HG02870 (cell line): Measurements from ENCODE around the gene CYP20A1.
"Not testable (repeated sequence)": the region's sequence is repeated elsewhere in the genome, so short reads cannot be mapped to it uniquely, and the experiment has no call there.

ENCODE experiments used
- ATAC-seq: cut with Tn5 transposase; IDR thresholded peaks from one replicate; pipeline ENCODE4 v1.9.1; 2021; ENCODE audit warnings: mild to moderate bottlenecking, moderate library complexity; ENCODE audit not compliant: unreplicated experiment

Gene CYP20A1

GRCh38 chr2:203238704-203239526, at the start of gene CYP20A1:
Gene CYP20A1, plus strand, starts transcription at chr2:203239018. Its CDS starts 45 bp downstream, at chr2:203239063.
- peak; percentile 85 for ATAC-seq

GRCh38 chr2:203190547-203190946, 48.3 kb upstream of the CYP20A1 start:
- not testable (repeated sequence) for ATAC-seq

- not testable (repeated sequence) for ATAC-seq
Measured at GRCh38 chr2:203191026-203191425, 47.8 kb upstream of the CYP20A1 start.

GRCh38 chr2:203191961-203192360, 46.9 kb upstream of the CYP20A1 start:
- no peak for ATAC-seq

- no peak for ATAC-seq
Measured at GRCh38 chr2:203195331-203196036, 43.3 kb upstream of the CYP20A1 start.

- no peak for ATAC-seq
Measured at GRCh38 chr2:203200866-203201265, 38.0 kb upstream of the CYP20A1 start.

GRCh38 chr2:203201426-203201825, 37.4 kb upstream of the CYP20A1 start:
- no peak for ATAC-seq

- no peak for ATAC-seq
Measured at GRCh38 chr2:203209538-203209937, 29.3 kb upstream of the CYP20A1 start.

GRCh38 chr2:203225423-203226039, 13.3 kb upstream of the CYP20A1 start:
- ATAC-seq, result no peak

- ATAC-seq, result not testable (repeated sequence)
Measured at GRCh38 chr2:203229674-203230073, 9.1 kb upstream of the CYP20A1 start.

- ATAC-seq, result no peak
Measured at GRCh38 chr2:203237346-203238238, 1.2 kb upstream of the CYP20A1 start.

GRCh38 chr2:203238292-203238703, 520 bp upstream of the CYP20A1 start:
- ATAC-seq, result no peak

GRCh38 chr2:203240491-203240890, 1.7 kb downstream of the CYP20A1 start:
- ATAC-seq, result no peak

GRCh38 chr2:203242518-203242917, 3.7 kb downstream of the CYP20A1 start:
- ATAC-seq, result no peak

GRCh38 chr2:203246646-203247045, 7.8 kb downstream of the CYP20A1 start:
- no peak for ATAC-seq

GRCh38 chr2:203252818-203253217, 14.0 kb downstream of the CYP20A1 start:
- no peak for ATAC-seq

- ATAC-seq, result not testable (repeated sequence)
Measured at GRCh38 chr2:203253422-203254095, 14.7 kb downstream of the CYP20A1 start.

GRCh38 chr2:203261326-203262159, 22.7 kb downstream of the CYP20A1 start:
- no peak for ATAC-seq

- no peak for ATAC-seq
Measured at GRCh38 chr2:203279288-203279687, 40.5 kb downstream of the CYP20A1 start.
